Measurements from ENCODE around the gene CYP11A1. TPM values are rescaled to one million over a fixed set of nuclear protein-coding genes. Genes with fewer than 3 reads are reported as not detected.

CYP11A1 gene
- total RNA-seq, 4 donors from 2014 or later, result 0.67 to 3.7 (median 2.7) TPM

- no peak for ATAC-seq
- 80 to 83% methylated on average over 3 to 5 of the region's 7 CpGs for WGBS, 2 donors (ENCODE audit: low coverage in 1 of 2)
- H3K36me3 ChIP-seq, result no peaks in the 10 kb centered on the region
- peaks cover 95% of the 10 kb centered on the region for H3K27me3 ChIP-seq
- TF ChIP-seq POLR2AphosphoS5 (IDR thresholded peaks at IDR 0.05) (no peak), EP300 (IDR thresholded peaks at IDR 0.05) (no peak), CTCF (IDR thresholded peaks at IDR 0.05) (no peak), POLR2A (IDR thresholded peaks at IDR 0.05) (no peak)
- H3K4me3 ChIP-seq, result no peak overlapping the region
- H3K4me1 ChIP-seq, result no peaks in the 10 kb centered on the region
- H3K9me3 ChIP-seq, result no peaks in the 10 kb centered on the region
- H3K27ac ChIP-seq, result no peak overlapping the region
These were observed 61.8 kb downstream of the CYP11A1 start for GRCh38 chr15:74305687-74306086.

- no peaks in the 10 kb centered on the region for H3K4me1 ChIP-seq
- H3K27ac ChIP-seq, result no peak overlapping the region
- WGBS, 2 donors (ENCODE audit: low coverage in 1 of 2), result 20 to 53% methylated on average over 6 to 7 of the region's 12 CpGs
- no peak overlapping the region for H3K4me3 ChIP-seq
- H3K9me3 ChIP-seq, result no peaks in the 10 kb centered on the region
- no peaks in the 10 kb centered on the region for H3K36me3 ChIP-seq
- TF ChIP-seq CTCF (IDR thresholded peaks at IDR 0.05), result no peak
- TF ChIP-seq POLR2A (IDR thresholded peaks at IDR 0.05), result no peak
- no peak for TF ChIP-seq POLR2AphosphoS5 (IDR thresholded peaks at IDR 0.05)
- no peak for TF ChIP-seq EP300 (IDR thresholded peaks at IDR 0.05)
- H3K27me3 ChIP-seq, result peaks cover 97% of the 10 kb centered on the region
- ATAC-seq, result no peak
These were observed 63.0 kb downstream of the CYP11A1 start for GRCh38 chr15:74304431-74304830.

GRCh38 chr15:74303741-74304309 lies 63.6 kb downstream of the CYP11A1 start:
- no peaks in the 10 kb centered on the region for H3K9me3 ChIP-seq
- H3K27ac ChIP-seq, result no peak overlapping the region
- no peak overlapping the region for H3K4me3 ChIP-seq
- WGBS, 2 donors (ENCODE audit: low coverage in 1 of 2), result 41 to 44% methylated on average over 4 to 5 of the region's 6 CpGs
- peaks cover 97% of the 10 kb centered on the region for H3K27me3 ChIP-seq
- no peaks in the 10 kb centered on the region for H3K36me3 ChIP-seq
- TF ChIP-seq CTCF (IDR thresholded peaks at IDR 0.05), result no peak
- TF ChIP-seq POLR2AphosphoS5 (IDR thresholded peaks at IDR 0.05), result no peak
- TF ChIP-seq POLR2A (IDR thresholded peaks at IDR 0.05), result no peak
- no peak for TF ChIP-seq EP300 (IDR thresholded peaks at IDR 0.05)
- H3K4me1 ChIP-seq, result no peaks in the 10 kb centered on the region
- ATAC-seq, result no peak

- Histone ChIP-seq H3K27ac (no peak overlapping the region), H3K4me1 (no peaks in the 10 kb centered on the region), H3K9me3 (no peaks in the 10 kb centered on the region), H3K4me3 (no peak overlapping the region), H3K36me3 (no peaks in the 10 kb centered on the region), H3K27me3 (peaks cover 91% of the 10 kb centered on the region)
- TF ChIP-seq POLR2A (IDR thresholded peaks at IDR 0.05) (no peak), EP300 (IDR thresholded peaks at IDR 0.05) (no peak), CTCF (IDR thresholded peaks at IDR 0.05) (peak in 3 of 4 experiments; percentile 45 to 71 (median 60)), POLR2AphosphoS5 (IDR thresholded peaks at IDR 0.05) (no peak)
- ATAC-seq, result no peak
- 40% methylated on average over 2 of the region's 7 CpGs; no CpG with 5 or more reads in 1 of the 2 donors for WGBS, 2 donors (ENCODE audit: low coverage in 1 of 2)
These were observed 64.6 kb downstream of the CYP11A1 start for GRCh38 chr15:74302821-74303359.

Data from gastroesophageal sphincter (tissue), 4 donors.